ENCODE results near the gene RARRES1. TPM values are rescaled to one million over a fixed set of nuclear protein-coding genes. Genes with fewer than 3 reads are reported as not detected.
"Not testable (repeated sequence)": the region's sequence is repeated elsewhere in the genome, so short reads cannot be mapped to it uniquely, and the experiment has no call there.

RARRES1 gene
- total RNA-seq, 3 donors from 2014 or later = 3.5 to 568 (median 403) TPM

GRCh38 chr3:158700559-158700958 is 31.7 kb downstream of the RARRES1 start:
- TF ChIP-seq POLR2A (IDR thresholded peaks at IDR 0.05) (no peak), POLR2AphosphoS5 (IDR thresholded peaks at IDR 0.05) (no peak)
- TF ChIP-seq, protein P1, sequence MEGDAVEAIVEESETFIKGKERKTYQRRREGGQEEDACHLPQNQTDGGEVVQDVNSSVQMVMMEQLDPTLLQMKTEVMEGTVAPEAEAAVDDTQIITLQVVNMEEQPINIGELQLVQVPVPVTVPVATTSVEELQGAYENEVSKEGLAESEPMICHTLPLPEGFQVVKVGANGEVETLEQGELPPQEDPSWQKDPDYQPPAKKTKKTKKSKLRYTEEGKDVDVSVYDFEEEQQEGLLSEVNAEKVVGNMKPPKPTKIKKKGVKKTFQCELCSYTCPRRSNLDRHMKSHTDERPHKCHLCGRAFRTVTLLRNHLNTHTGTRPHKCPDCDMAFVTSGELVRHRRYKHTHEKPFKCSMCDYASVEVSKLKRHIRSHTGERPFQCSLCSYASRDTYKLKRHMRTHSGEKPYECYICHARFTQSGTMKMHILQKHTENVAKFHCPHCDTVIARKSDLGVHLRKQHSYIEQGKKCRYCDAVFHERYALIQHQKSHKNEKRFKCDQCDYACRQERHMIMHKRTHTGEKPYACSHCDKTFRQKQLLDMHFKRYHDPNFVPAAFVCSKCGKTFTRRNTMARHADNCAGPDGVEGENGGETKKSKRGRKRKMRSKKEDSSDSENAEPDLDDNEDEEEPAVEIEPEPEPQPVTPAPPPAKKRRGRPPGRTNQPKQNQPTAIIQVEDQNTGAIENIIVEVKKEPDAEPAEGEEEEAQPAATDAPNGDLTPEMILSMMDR (IDR thresholded peaks at IDR 0.05) = no peak
- intact Hi-C loops (cut with DNase I; ENCODE audit: low total_unique reads) = no loop called here
- Histone ChIP-seq H3K36me3 (no peaks in the 10 kb centered on the region), H3K4me3 (no peak overlapping the region), H3K9me3 (no peaks in the 10 kb centered on the region), H3K27ac (no peak overlapping the region), H3K27me3 (no peaks in the 10 kb centered on the region), H3K4me1 (no peaks in the 10 kb centered on the region)
- no peak for DNase-seq (ENCODE audit: low spot score in 2 of 2)

- intact Hi-C loops (cut with DNase I; ENCODE audit: low total_unique reads) = no loop called here
Observed at GRCh38 chr3:158696618-158697017, 35.6 kb downstream of the RARRES1 start.

GRCh38 chr3:158693866-158694456 is 38.3 kb downstream of the RARRES1 start:
- H3K4me3 ChIP-seq; H3K27ac ChIP-seq; intact Hi-C loops (cut with DNase I; ENCODE audit: low total_unique reads): not testable (repeated sequence)

More at GRCh38 chr3:158696618-158697017, 35.6 kb downstream of the RARRES1 start:
- no peak for TF ChIP-seq POLR2A (IDR thresholded peaks at IDR 0.05)
- TF ChIP-seq POLR2AphosphoS5 (IDR thresholded peaks at IDR 0.05) = no peak
- TF ChIP-seq, protein P1 (IDR thresholded peaks at IDR 0.05) = no peak
- Histone ChIP-seq H3K4me3 (no peak overlapping the region), H3K9me3 (no peaks in the 10 kb centered on the region), H3K27me3 (no peaks in the 10 kb centered on the region), H3K27ac (no peak overlapping the region), H3K4me1 (no peaks in the 10 kb centered on the region), H3K36me3 (no peaks in the 10 kb centered on the region)
- no peak for DNase-seq (ENCODE audit: low spot score in 2 of 2)

GRCh38 chr3:158685159-158685558 is 47.1 kb downstream of the RARRES1 start:
- no peak for DNase-seq (ENCODE audit: low spot score in 2 of 2)
- Histone ChIP-seq H3K27ac (no peak overlapping the region), H3K9me3 (no peaks in the 10 kb centered on the region), H3K27me3 (no peaks in the 10 kb centered on the region), H3K4me3 (no peak overlapping the region), H3K4me1 (no peaks in the 10 kb centered on the region), H3K36me3 (no peaks in the 10 kb centered on the region)
- intact Hi-C loops (cut with DNase I; ENCODE audit: low total_unique reads) = no loop called here
- TF ChIP-seq, protein P1 (IDR thresholded peaks at IDR 0.05) = no peak
- TF ChIP-seq POLR2A (IDR thresholded peaks at IDR 0.05) = no peak
- TF ChIP-seq POLR2AphosphoS5 (IDR thresholded peaks at IDR 0.05) = no peak

More at GRCh38 chr3:158693866-158694456, 38.3 kb downstream of the RARRES1 start:
- H3K27me3 ChIP-seq; H3K4me1 ChIP-seq; DNase-seq (ENCODE audit: low spot score in 2 of 2); H3K36me3 ChIP-seq; H3K9me3 ChIP-seq: not testable (repeated sequence)

- TF ChIP-seq, protein P1 (IDR thresholded peaks at IDR 0.05) = no peak
- TF ChIP-seq POLR2A (IDR thresholded peaks at IDR 0.05) = no peak
- TF ChIP-seq POLR2AphosphoS5 (IDR thresholded peaks at IDR 0.05) = no peak
- intact Hi-C loops (cut with DNase I; ENCODE audit: low total_unique reads) = no loop called here
- H3K27me3 ChIP-seq = no peaks in the 10 kb centered on the region
- H3K27ac ChIP-seq = no peak overlapping the region
- no peaks in the 10 kb centered on the region for H3K9me3 ChIP-seq
- DNase-seq (ENCODE audit: low spot score in 2 of 2) = no peak
- H3K4me3 ChIP-seq = no peak overlapping the region
- no peaks in the 10 kb centered on the region for H3K4me1 ChIP-seq
- H3K36me3 ChIP-seq = no peaks in the 10 kb centered on the region
Observed at GRCh38 chr3:158683230-158683962, 48.9 kb downstream of the RARRES1 start.

Data from breast epithelium (tissue), 4 donors.